ENCODE measurements around the gene STMN3. TPM values are rescaled to one million over a fixed set of nuclear protein-coding genes. Genes with fewer than 3 reads are reported as not detected.
A peak's percentile ranks its signal among the peaks of the same experiment; 100 is the strongest.
"Not testable (repeated sequence)": the region's sequence is repeated elsewhere in the genome, so short reads cannot be mapped to it uniquely, and the experiment has no call there.

Gene STMN3
- total RNA-seq, 1 experiment from 2014 or later = 27.9 TPM

- peaks cover 25% of the 10 kb centered on the region for H3K36me3 Mint-ChIP-seq (ENCODE audit: insufficient read depth, unreplicated experiment)
- ChIA-PET CTCF (interaction anchor here (0.6 to 2.1 kb wide), 31 partner anchors 10 to 1748 kb away, joined by 3 to 62 read pairs (median 4); partner anchors contain the start of genes ARFRP1, GMEB2, HELZ2 and PPDPF), POLR2A (interaction anchor here (0.5 to 2.1 kb wide), 21 partner anchors 9 to 429 kb away, joined by 3 to 30 read pairs (median 5); partner anchors contain the start of genes ARFRP1, GMEB2, HELZ2 and PPDPF)
- Histone ChIP-seq H3K36me3 (ENCODE audit: control insufficient read depth, insufficient read depth, low read length) (no peaks in the 10 kb centered on the region), H3K27me3 (replicated peaks; ENCODE audit: control insufficient read depth, insufficient read depth, low read length) (no peaks in the 10 kb centered on the region), H3K9me3 (no peaks in the 10 kb centered on the region), H3K4me1 (peaks cover 21% of the 10 kb centered on the region), H3K4me3 (ENCODE audit: low read depth, low read length) (peak overlapping the region; percentile 73)
- intact Hi-C loops (cut with micrococcal nuclease; ENCODE audit: unreplicated experiment) = loop anchor here (1.0 to 5.0 kb wide), 5 partner anchors 11 to 1339 kb away; partner anchors contain the start of genes ADRM1, GMEB2, PTK6 and STMN3
- peak overlapping the region; percentile 67 for H3K27ac Mint-ChIP-seq (ENCODE audit: unreplicated experiment)
- peak; percentile 100 for DNase-seq
- no TSS peak for BruUV-seq (replicated peaks)
- H3K4me1 Mint-ChIP-seq (ENCODE audit: low read depth, unreplicated experiment) = peaks cover 8% of the 10 kb centered on the region
- no peaks in the 10 kb centered on the region for H3K27me3 Mint-ChIP-seq (ENCODE audit: insufficient read depth, unreplicated experiment)
- H3K9me3 Mint-ChIP-seq (ENCODE audit: unreplicated experiment) = no peaks in the 10 kb centered on the region
- peak; percentile 72 to 92 for TF ChIP-seq CTCF (IDR thresholded peaks at IDR 0.05; ENCODE audit: insufficient read depth in 1 of 2, low read depth in 1 of 2, low read length in 1 of 2, severe bottlenecking in 1 of 2, unreplicated experiment in 1 of 2)
- peak overlapping the region; percentile 79 for H3K4me3 Mint-ChIP-seq (ENCODE audit: unreplicated experiment)
These were observed 11.3 kb downstream of the STMN3 start for GRCh38 chr20:63641792-63642523.

GRCh38 chr20:63641146-63641791, 12.0 kb downstream of the STMN3 start:
- POLR2A ChIA-PET = interaction anchor here (0.6 to 2.1 kb wide), 17 partner anchors 8 to 422 kb away, joined by 3 to 30 read pairs (median 5); partner anchors contain the start of genes ARFRP1, GMEB2, HELZ2 and PPDPF
- no TSS peak for BruUV-seq (replicated peaks)
- intact Hi-C loops (cut with micrococcal nuclease; ENCODE audit: unreplicated experiment) = loop anchor here (5.0 kb wide), 1 partner anchor 104 kb away; the partner anchor contains the start of gene PTK6

GRCh38 chr20:63640686-63641085, 12.5 kb downstream of the STMN3 start:
- H3K36me3 Mint-ChIP-seq (ENCODE audit: insufficient read depth, unreplicated experiment) = peaks cover 25% of the 10 kb centered on the region
- BruUV-seq (replicated peaks); CTCF ChIA-PET; H3K27me3 ChIP-seq (replicated peaks; ENCODE audit: control insufficient read depth, insufficient read depth, low read length); H3K36me3 ChIP-seq (ENCODE audit: control insufficient read depth, insufficient read depth, low read length); H3K4me3 ChIP-seq (ENCODE audit: low read depth, low read length); H3K27me3 Mint-ChIP-seq (ENCODE audit: insufficient read depth, unreplicated experiment); H3K9me3 ChIP-seq; H3K4me3 Mint-ChIP-seq (ENCODE audit: unreplicated experiment); H3K9me3 Mint-ChIP-seq (ENCODE audit: unreplicated experiment); H3K27ac Mint-ChIP-seq (ENCODE audit: unreplicated experiment); H3K4me1 Mint-ChIP-seq (ENCODE audit: low read depth, unreplicated experiment): not testable (repeated sequence)
- intact Hi-C loops (cut with micrococcal nuclease; ENCODE audit: unreplicated experiment) = loop anchor here (5.0 kb wide), 1 partner anchor 103 kb away; the partner anchor contains the start of gene PTK6
- POLR2A ChIA-PET = interaction anchor here (1.9 kb wide), 1 partner anchor 14 kb away, joined by 30 read pairs; the partner anchor contains the start of gene GMEB2
- peak in 1 of 2 experiments; percentile 53 for DNase-seq
- peaks cover 21% of the 10 kb centered on the region for H3K4me1 ChIP-seq

More at GRCh38 chr20:63641146-63641791, 12.0 kb downstream of the STMN3 start:
- Mint-ChIP-seq H3K4me1 (ENCODE audit: low read depth, unreplicated experiment) (peaks cover 8% of the 10 kb centered on the region), H3K4me3 (ENCODE audit: unreplicated experiment) (no peak overlapping the region), H3K9me3 (ENCODE audit: unreplicated experiment) (no peaks in the 10 kb centered on the region), H3K27me3 (ENCODE audit: insufficient read depth, unreplicated experiment) (no peaks in the 10 kb centered on the region), H3K36me3 (ENCODE audit: insufficient read depth, unreplicated experiment) (peaks cover 25% of the 10 kb centered on the region), H3K27ac (ENCODE audit: unreplicated experiment) (no peak overlapping the region)
- no peaks in the 10 kb centered on the region for H3K27me3 ChIP-seq (replicated peaks; ENCODE audit: control insufficient read depth, insufficient read depth, low read length)
- H3K4me1 ChIP-seq = peaks cover 21% of the 10 kb centered on the region
- TF ChIP-seq CTCF (IDR thresholded peaks at IDR 0.05; ENCODE audit: insufficient read depth in 1 of 2, low read depth in 1 of 2, low read length in 1 of 2, severe bottlenecking in 1 of 2, unreplicated experiment in 1 of 2) = no peak
- no peaks in the 10 kb centered on the region for H3K36me3 ChIP-seq (ENCODE audit: control insufficient read depth, insufficient read depth, low read length)
- peak overlapping the region; percentile 26 for H3K4me3 ChIP-seq (ENCODE audit: low read depth, low read length)
- no peaks in the 10 kb centered on the region for H3K9me3 ChIP-seq
- no peak for DNase-seq
- CTCF ChIA-PET = interaction anchor here (0.6 to 2.1 kb wide), 29 partner anchors 9 to 461 kb away, joined by 3 to 62 read pairs (median 4); partner anchors contain the start of genes ARFRP1, GMEB2, HELZ2 and PPDPF

All from Caco-2 (cell line).